GM12878 (cell line): Measurements from ENCODE around the gene TEX22. TPM values are rescaled to one million over a fixed set of nuclear protein-coding genes. Genes with fewer than 3 reads are reported as not detected.

Source experiments
- ATAC-seq: fragments of 200-7000 bp; cut with Tn5 transposase; 3 replicates; pipeline ENCODE4 v1.9.1; 2020; ENCODE audit warnings: mild to moderate bottlenecking, moderate library complexity
- BruUV-seq: library from RNA; stranded (reverse); fragments of 400-500 nt; replicated peaks from 2 replicates; lab custom pipeline; 2021; lab: Mats Ljungman, UMichigan
- CTCF ChIA-PET: fragments of 300-600 bp; sonication (Branson Sonifier 250); formaldehyde crosslinking; extraction: SDS; loops from one replicate; lab custom pipeline; 2021; ENCODE audit warnings: inconsistent platforms; lab: Yijun Ruan, JAX
- POLR2A ChIA-PET: fragments of 350-600 bp; formaldehyde crosslinking; extraction: SDS; loops from one replicate; lab custom pipeline; 2021; ENCODE audit warnings: inconsistent platforms; lab: Charles Lee
- RAD21 ChIA-PET: fragments of 300-600 bp; sonication (Branson Sonifier 250); formaldehyde crosslinking; loops from one replicate; lab custom pipeline; 2023; ENCODE audit warnings: antibody characterized with exemption; ENCODE audit not compliant: unreplicated experiment; lab: Charles Lee
- SMC1A ChIA-PET: fragments of 300-600 bp; sonication (Branson Sonifier 250); formaldehyde crosslinking; loops from one replicate; lab custom pipeline; 2023; ENCODE audit not compliant: unreplicated experiment, uncharacterized antibody; lab: Charles Lee
- DNase-seq: peaks from one replicate; pipeline ENCODE4 v3.0.0-alpha.2; 2011; ENCODE audit warnings: low read depth, low spot score
- FAIRE-seq: peaks from 3 replicates; lab custom pipeline; 2011; peaks lifted over from hg19 to GRCh38; lab: Jason Lieb, UNC
- H2AFZ ChIP-seq: 2 replicates; pipeline ENCODE4 v1.6.0; 2011; ENCODE audit warnings: low read depth, low read length, control low read depth; ENCODE audit not compliant: control insufficient read depth
- H3K27ac ChIP-seq: 2 replicates; pipeline ENCODE4 v1.5.1; 2011; ENCODE audit warnings: control low read depth; ENCODE audit not compliant: control insufficient read depth, insufficient read depth
- H3K27me3 ChIP-seq, 2 experiments: replicated peaks in 1 of 2; 2 replicates each; pipeline versions ENCODE4 v1.6.0 to v1.6.1; 2011; ENCODE audit warnings: low read length in 1 of 2; ENCODE audit not compliant: control insufficient read depth in 2 of 2, insufficient read depth in 2 of 2
- H3K36me3 ChIP-seq, 2 experiments: 2 replicates each; pipeline ENCODE4 v1.5.1; 2011; ENCODE audit warnings: low read length in 1 of 2; ENCODE audit not compliant: control insufficient read depth in 2 of 2, insufficient read depth in 2 of 2
- H3K4me1 ChIP-seq: 2 replicates; pipeline ENCODE4 v1.6.1; 2011; ENCODE audit warnings: mild to moderate bottlenecking, low read length, moderate library complexity, mixed read lengths; ENCODE audit not compliant: control insufficient read depth, insufficient read depth
- H3K4me2 ChIP-seq: 2 replicates; pipeline ENCODE4 v1.6.0; 2011; ENCODE audit warnings: control low read depth; ENCODE audit not compliant: control insufficient read depth, insufficient read depth
- H3K4me3 ChIP-seq: fragments of 200-600 bp; sonication (generic); 2 replicates; pipeline ENCODE4 v1.5.1; 2016
- H3K79me2 ChIP-seq: 2 replicates; pipeline ENCODE4 v1.6.0; 2011; ENCODE audit warnings: low read length; ENCODE audit not compliant: control insufficient read depth, insufficient read depth
- H3K9ac ChIP-seq: 2 replicates; pipeline ENCODE4 v1.8.0; 2011; ENCODE audit warnings: low read length, control low read depth, mixed read lengths; ENCODE audit not compliant: control insufficient read depth, insufficient read depth
- H3K9me3 ChIP-seq: replicated peaks from 3 replicates; pipeline ENCODE4 v1.5.1; 2011; ENCODE audit warnings: mild to moderate bottlenecking, low read length; ENCODE audit not compliant: control insufficient read depth, insufficient read depth
- H4K20me1 ChIP-seq: 2 replicates; pipeline ENCODE4 v1.6.0; 2011; ENCODE audit not compliant: control insufficient read depth, insufficient read depth
- BMI1 ChIP-seq: fragments of 450-650 bp; IDR thresholded peaks from 2 replicates; pipeline ENCODE4 v1.6.1; 2016; ENCODE audit warnings: mild to moderate bottlenecking, moderate library complexity, borderline replicate concordance
- CBFB ChIP-seq: IDR thresholded peaks from 2 replicates; pipeline ENCODE4 v1.6.1; 2016; ENCODE audit warnings: antibody characterized with exemption, low read depth
- CREM ChIP-seq: IDR thresholded peaks from 2 replicates; pipeline ENCODE4 v1.6.1; 2014; ENCODE audit warnings: antibody characterized with exemption, low read depth
- DPF2 ChIP-seq: fragments of 450-650 bp; IDR thresholded peaks from 2 replicates; pipeline ENCODE4 v1.6.1; 2017; ENCODE audit warnings: mild to moderate bottlenecking
- EGR1 ChIP-seq, 2 experiments: IDR thresholded peaks; 1 replicate in 1 of 2; 2 replicates in 1 of 2; pipeline ENCODE4 v1.6.1; 2011 to 2012; ENCODE audit warnings: low read depth in 2 of 2, low read length in 2 of 2, borderline replicate concordance in 1 of 2, mild to moderate bottlenecking in 1 of 2, moderate library complexity in 1 of 2
- ELK1 ChIP-seq: IDR thresholded peaks from 2 replicates; pipeline ENCODE4 v1.6.1; 2012; ENCODE audit warnings: low read depth, low read length, improper control_type of control experiment
- EP300 ChIP-seq, 2 experiments: fragments of 150-350 bp in 1 of 2; IDR thresholded peaks; 2 replicates each; pipeline ENCODE4 v1.6.1; 2011 to 2012; ENCODE audit warnings: low read depth in 2 of 2, low read length in 2 of 2, borderline replicate concordance in 1 of 2, improper control_type of control experiment in 1 of 2, inconsistent platforms in 1 of 2; ENCODE audit not compliant: control insufficient read depth in 1 of 2
- ESRRA ChIP-seq: IDR thresholded peaks from 2 replicates; pipeline ENCODE4 v1.6.1; 2012; ENCODE audit warnings: mild to moderate bottlenecking, low read length, improper control_type of control experiment
- JUNB ChIP-seq: IDR thresholded peaks from 2 replicates; pipeline ENCODE4 v1.6.1; 2016; ENCODE audit warnings: antibody characterized with exemption, mild to moderate bottlenecking
- MYC ChIP-seq: IDR thresholded peaks from 2 replicates; pipeline ENCODE4 v1.6.1; 2011; ENCODE audit warnings: mild to moderate bottlenecking, low read length, moderate library complexity, inconsistent platforms; ENCODE audit not compliant: insufficient read depth, insufficient replicate concordance, insufficient read length, severe bottlenecking
- SIN3A ChIP-seq: IDR thresholded peaks from 2 replicates; pipeline ENCODE4 v1.6.1; 2012; ENCODE audit warnings: low read depth, low read length, improper control_type of control experiment
- SMAD5 ChIP-seq: IDR thresholded peaks from 2 replicates; pipeline ENCODE4 v1.6.1; 2016; ENCODE audit warnings: antibody characterized with exemption, low read depth
- ZNF24 ChIP-seq: fragments of 450-650 bp; IDR thresholded peaks from 2 replicates; pipeline ENCODE4 v1.6.1; 2017; ENCODE audit warnings: antibody characterized with exemption, mild to moderate bottlenecking
- WGBS: methylation state at CpG from one replicate; pipeline ENCODE4 v1.1.6; 2016; ENCODE audit warnings: low lambda C conversion rate; ENCODE audit not compliant: insufficient replicate concordance, insufficient coverage; ENCODE audit errors: missing lambda C conversion rate; 5-methylcytosine and 5-hydroxymethylcytosine counted together
- in situ Hi-C: fragments of 300-500 bp; cut with MboI; formaldehyde crosslinking; loops from 9 replicates; pipeline ENCODE4 v1.14.3; 2018; ENCODE audit warnings: mixed read lengths
- intact Hi-C: fragments of 100-400 bp; cut with micrococcal nuclease; formaldehyde crosslinking; loops from one replicate; pipeline ENCODE4 v1.14.2; 2022; ENCODE audit not compliant: unreplicated experiment
- polyA plus RNA-seq, 11 experiments: library from polyadenylated mRNA; depleted of rRNA in 4 of 11; unstranded in 6 of 11; stranded (reverse) in 5 of 11; fragments of >200 nt; fragmentation: Nextera tagmentation in 4 of 11; fragmentation: Illumina TruSeq in 1 of 11; extraction: Ambion mirVana in 4 of 11; extraction: Trizol in 1 of 11; gene quantifications; 1 replicate in 1 of 11; 2 replicates in 10 of 11; pipeline versions ENCODE4 v1.2.1 to v1.2.3, GENCODE V29; 2011 to 2016; ENCODE audit warnings: inconsistent platforms in 2 of 11, missing spikeins in 2 of 11, low read depth in 1 of 11
- total RNA-seq, 4 experiments: library from RNA; depleted of rRNA in 3 of 4; stranded (reverse); fragments of >200 nt in 3 of 4; fragmentation: Illumina TruSeq in 1 of 4; extraction: Trizol in 1 of 4; gene quantifications; 2 replicates each; pipeline versions ENCODE4 v1.2.1 to v1.2.3, GENCODE V29; 2013 to 2021
- TF ChIP-seq, protein P1 (sequence below): fragments of 450-650 bp; IDR thresholded peaks from 2 replicates; pipeline ENCODE4 v1.6.1; 2017; ENCODE audit warnings: mild to moderate bottlenecking, moderate library complexity
- TF ChIP-seq, protein P2 (sequence below): IDR thresholded peaks from 2 replicates; pipeline ENCODE4 v1.6.1; 2012; ENCODE audit warnings: low read length, inconsistent platforms
- TF ChIP-seq, protein P3 (sequence below): IDR thresholded peaks from 2 replicates; pipeline ENCODE4 v1.6.1; 2011; ENCODE audit warnings: low read depth, mild to moderate bottlenecking, low read length, moderate library complexity, borderline replicate concordance; ENCODE audit errors: extremely low read depth

The TEX22 gene
- total and polyA plus RNA-seq, 10 of the 15 experiments (the other 5 are each of a cell fraction or from before 2014, with no cell fraction given) = 0.02 to 4.0 (median 0.63) TPM; not detected in 1

DNA sequence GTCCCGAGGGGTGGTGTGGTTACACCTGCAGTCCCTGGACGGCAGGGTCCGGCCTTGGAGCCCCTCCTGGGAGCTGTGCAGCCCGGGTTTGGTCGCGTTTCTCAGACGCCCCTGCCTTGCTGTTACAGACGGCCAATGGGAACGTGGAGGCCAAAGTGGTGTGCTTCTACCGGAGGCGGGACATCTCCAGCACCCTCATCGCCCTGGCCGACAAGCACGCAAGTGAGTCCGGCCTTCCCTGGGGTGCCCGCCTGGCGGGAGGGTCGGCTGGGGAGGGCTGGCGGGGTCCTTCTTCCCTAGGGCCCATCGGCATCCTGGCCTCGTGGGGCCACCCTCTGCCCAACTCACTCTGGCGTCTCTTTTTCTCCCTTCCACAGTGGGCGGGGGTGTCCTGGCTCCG, 47.0 kb downstream of the TEX22 start:
- ChIA-PET CTCF (no interaction called here), RAD21 (no interaction called here), POLR2A (no interaction called here)
- Histone ChIP-seq H3K4me3 (no peak overlapping the region), H3K27ac (no peak overlapping the region), H3K36me3 (peaks cover 0 to 19% of the 10 kb centered on the region in 2 experiments; a peak in 3 of 4 replicates), H3K27me3 (no peaks in the 10 kb centered on the region), H3K9me3 (no peaks in the 10 kb centered on the region), H2AFZ (no peak overlapping the region)
- 78% methylated on average over 20 of the region's 24 CpGs for WGBS
- in situ Hi-C loops (no loop called here), intact Hi-C loops (no loop called here)
- no TSS peak for BruUV-seq
- TF ChIP-seq CBFB (no peak), ELK1 (no peak), MYC (no peak), CREM (no peak), ZNF24 (no peak), ESRRA (no peak), SMAD5 (no peak), BMI1 (no peak), SIN3A (no peak), EGR1 (IDR thresholded peaks at IDR 0.05; ENCODE audit: borderline replicate concordance in 1 of 2, low read depth in 2 of 2, low read length in 2 of 2) (no peak), DPF2 (no peak), EP300 (IDR thresholded peaks at IDR 0.05; ENCODE audit: borderline replicate concordance in 1 of 2, control insufficient read depth in 1 of 2, low read depth in 2 of 2, low read length in 2 of 2) (no peak), JUNB (no peak)
- TF ChIP-seq, protein P1, sequence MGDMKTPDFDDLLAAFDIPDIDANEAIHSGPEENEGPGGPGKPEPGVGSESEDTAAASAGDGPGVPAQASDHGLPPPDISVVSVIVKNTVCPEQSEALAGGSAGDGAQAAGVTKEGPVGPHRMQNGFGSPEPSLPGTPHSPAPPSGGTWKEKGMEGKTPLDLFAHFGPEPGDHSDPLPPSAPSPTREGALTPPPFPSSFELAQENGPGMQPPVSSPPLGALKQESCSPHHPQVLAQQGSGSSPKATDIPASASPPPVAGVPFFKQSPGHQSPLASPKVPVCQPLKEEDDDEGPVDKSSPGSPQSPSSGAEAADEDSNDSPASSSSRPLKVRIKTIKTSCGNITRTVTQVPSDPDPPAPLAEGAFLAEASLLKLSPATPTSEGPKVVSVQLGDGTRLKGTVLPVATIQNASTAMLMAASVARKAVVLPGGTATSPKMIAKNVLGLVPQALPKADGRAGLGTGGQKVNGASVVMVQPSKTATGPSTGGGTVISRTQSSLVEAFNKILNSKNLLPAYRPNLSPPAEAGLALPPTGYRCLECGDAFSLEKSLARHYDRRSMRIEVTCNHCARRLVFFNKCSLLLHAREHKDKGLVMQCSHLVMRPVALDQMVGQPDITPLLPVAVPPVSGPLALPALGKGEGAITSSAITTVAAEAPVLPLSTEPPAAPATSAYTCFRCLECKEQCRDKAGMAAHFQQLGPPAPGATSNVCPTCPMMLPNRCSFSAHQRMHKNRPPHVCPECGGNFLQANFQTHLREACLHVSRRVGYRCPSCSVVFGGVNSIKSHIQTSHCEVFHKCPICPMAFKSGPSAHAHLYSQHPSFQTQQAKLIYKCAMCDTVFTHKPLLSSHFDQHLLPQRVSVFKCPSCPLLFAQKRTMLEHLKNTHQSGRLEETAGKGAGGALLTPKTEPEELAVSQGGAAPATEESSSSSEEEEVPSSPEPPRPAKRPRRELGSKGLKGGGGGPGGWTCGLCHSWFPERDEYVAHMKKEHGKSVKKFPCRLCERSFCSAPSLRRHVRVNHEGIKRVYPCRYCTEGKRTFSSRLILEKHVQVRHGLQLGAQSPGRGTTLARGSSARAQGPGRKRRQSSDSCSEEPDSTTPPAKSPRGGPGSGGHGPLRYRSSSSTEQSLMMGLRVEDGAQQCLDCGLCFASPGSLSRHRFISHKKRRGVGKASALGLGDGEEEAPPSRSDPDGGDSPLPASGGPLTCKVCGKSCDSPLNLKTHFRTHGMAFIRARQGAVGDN = no peak
- TF ChIP-seq, protein P2, sequence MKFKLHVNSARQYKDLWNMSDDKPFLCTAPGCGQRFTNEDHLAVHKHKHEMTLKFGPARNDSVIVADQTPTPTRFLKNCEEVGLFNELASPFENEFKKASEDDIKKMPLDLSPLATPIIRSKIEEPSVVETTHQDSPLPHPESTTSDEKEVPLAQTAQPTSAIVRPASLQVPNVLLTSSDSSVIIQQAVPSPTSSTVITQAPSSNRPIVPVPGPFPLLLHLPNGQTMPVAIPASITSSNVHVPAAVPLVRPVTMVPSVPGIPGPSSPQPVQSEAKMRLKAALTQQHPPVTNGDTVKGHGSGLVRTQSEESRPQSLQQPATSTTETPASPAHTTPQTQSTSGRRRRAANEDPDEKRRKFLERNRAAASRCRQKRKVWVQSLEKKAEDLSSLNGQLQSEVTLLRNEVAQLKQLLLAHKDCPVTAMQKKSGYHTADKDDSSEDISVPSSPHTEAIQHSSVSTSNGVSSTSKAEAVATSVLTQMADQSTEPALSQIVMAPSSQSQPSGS = no peak
- TF ChIP-seq, protein P3, sequence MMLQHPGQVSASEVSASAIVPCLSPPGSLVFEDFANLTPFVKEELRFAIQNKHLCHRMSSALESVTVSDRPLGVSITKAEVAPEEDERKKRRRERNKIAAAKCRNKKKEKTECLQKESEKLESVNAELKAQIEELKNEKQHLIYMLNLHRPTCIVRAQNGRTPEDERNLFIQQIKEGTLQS = no peak
- TF ChIP-seq, all 136 proteins: peak for 0
- FAIRE-seq (no peak), DNase-seq (no peak), ATAC-seq (no peak)
- Histone ChIP-seq H4K20me1 (no peaks in the 10 kb centered on the region), H3K4me2 (no peak overlapping the region), H3K4me1 (no peaks in the 10 kb centered on the region), H3K79me2 (no peaks in the 10 kb centered on the region), H3K9ac (no peak overlapping the region)
- SMC1A ChIA-PET = no interaction called here
